K562 (cell line): ENCODE results near the gene MACROD2. TPM values are rescaled to one million over a fixed set of nuclear protein-coding genes. Genes with fewer than 3 reads are reported as not detected.

Source experiments
- ATAC-seq: fragments of 200-7000 bp; cut with Tn5 transposase; 3 replicates; pipeline ENCODE4 v1.9.1; 2020; ENCODE audit warnings: moderate library complexity
- BruUV-seq: library from RNA; stranded (reverse); fragments of 400-500 nt; replicated peaks from 2 replicates; lab custom pipeline; 2021; lab: Mats Ljungman, UMichigan
- CTCF ChIA-PET: fragments of 300-600 bp; formaldehyde crosslinking; extraction: SDS; loops from one replicate; lab custom pipeline; 2021; ENCODE audit warnings: low intra/inter-chr PET ratio; lab: Yijun Ruan, JAX
- POLR2A ChIA-PET: fragments of 300-600, 350-650 bp; sonication (Branson Sonifier 250); formaldehyde crosslinking; extraction: SDS; loops from one replicate; lab custom pipeline; 2021; ENCODE audit warnings: antibody characterized with exemption, inconsistent platforms; lab: Yijun Ruan, JAX
- DNase-seq, 4 experiments: peaks; one replicate each; pipeline versions ENCODE4 v3.0.0 to v3.0.0-alpha.2; 2011 to 2018; ENCODE audit warnings: low spot score in 3 of 4, mixed read lengths in 3 of 4; ENCODE audit errors: extremely low read depth in 1 of 4
- FAIRE-seq: peaks from 2 replicates; lab custom pipeline; 2011; peaks lifted over from hg19 to GRCh38; lab: Jason Lieb, UNC
- H2AFZ ChIP-seq: 2 replicates; pipeline ENCODE4 v1.6.0; 2011; ENCODE audit warnings: low read depth, low read length, control low read depth, inconsistent platforms
- H3K27ac ChIP-seq: fragments of 200-600 bp; 3 replicates; pipeline ENCODE4 v1.8.0; 2011; ENCODE audit warnings: low read depth, mild to moderate bottlenecking, control low read depth, inconsistent platforms, low read length, moderate library complexity, mixed read lengths; ENCODE audit errors: extremely low read depth
- H3K27me3 ChIP-seq, 2 experiments: fragments of 300-600 bp in 1 of 2; 2 replicates in 1 of 2; 3 replicates in 1 of 2; pipeline versions ENCODE4 v1.6.0 to v1.8.0; 2011; ENCODE audit warnings: inconsistent platforms in 2 of 2, low read length in 2 of 2, mild to moderate bottlenecking in 1 of 2, mixed read lengths in 1 of 2, moderate library complexity in 1 of 2; ENCODE audit not compliant: control insufficient read depth in 2 of 2, insufficient read depth in 2 of 2
- H3K36me3 ChIP-seq: fragments of 300-600 bp; 3 replicates; pipeline ENCODE4 v1.8.0; 2011; ENCODE audit warnings: mild to moderate bottlenecking, low read length, inconsistent platforms; ENCODE audit not compliant: control insufficient read depth, insufficient read depth
- H3K4me1 ChIP-seq, 2 experiments: fragments of 200-600 bp in 1 of 2; replicated peaks in 1 of 2; 2 replicates in 1 of 2; 3 replicates in 1 of 2; pipeline versions ENCODE4 v1.5.1 to v1.8.0; 2011; ENCODE audit warnings: inconsistent platforms in 2 of 2, low read length in 2 of 2, mild to moderate bottlenecking in 1 of 2, mixed read lengths in 1 of 2, moderate library complexity in 1 of 2; ENCODE audit not compliant: control insufficient read depth in 2 of 2, insufficient read depth in 2 of 2
- H3K4me2 ChIP-seq: 2 replicates; pipeline ENCODE4 v1.6.1; 2011; ENCODE audit warnings: low read length, control low read depth, inconsistent platforms, mixed read lengths; ENCODE audit not compliant: insufficient read depth
- H3K4me3 ChIP-seq: fragments of 200-600 bp; sonication (generic), shearing (Covaris generic); 2 replicates; pipeline ENCODE4 v1.5.1; 2016; ENCODE audit warnings: control low read depth, inconsistent platforms
- H3K79me2 ChIP-seq: fragments of 200-600 bp; 3 replicates; pipeline ENCODE4 v1.8.0; 2011; ENCODE audit warnings: low read length, inconsistent platforms; ENCODE audit not compliant: control insufficient read depth, insufficient read depth
- H3K9ac ChIP-seq, 2 experiments: 2 replicates each; pipeline versions ENCODE4 v1.6.0 to v1.6.1; 2011; ENCODE audit warnings: low read depth in 2 of 2, low read length in 2 of 2, control low read depth in 1 of 2, inconsistent platforms in 1 of 2, mild to moderate bottlenecking in 1 of 2, mixed read lengths in 1 of 2; ENCODE audit not compliant: insufficient read depth in 1 of 2
- H3K9me1 ChIP-seq: one replicate; pipeline ENCODE4 v1.6.0; 2011; ENCODE audit warnings: inconsistent platforms, mild to moderate bottlenecking, low read length, moderate library complexity; ENCODE audit not compliant: control insufficient read depth, insufficient read depth
- H3K9me3 ChIP-seq: replicated peaks from 2 replicates; pipeline ENCODE4 v1.5.1; 2011; ENCODE audit warnings: low read depth, low read length, inconsistent platforms; ENCODE audit not compliant: control insufficient read depth, insufficient read depth
- H4K20me1 ChIP-seq: replicated peaks from 2 replicates; pipeline ENCODE4 v1.6.1; 2011; ENCODE audit warnings: low read length, inconsistent platforms, mixed read lengths; ENCODE audit not compliant: control insufficient read depth, insufficient read depth
- NKRF ChIP-seq: fragments of 450-650 bp; IDR thresholded peaks from 2 replicates; pipeline ENCODE4 v1.6.1; 2016; ENCODE audit warnings: borderline replicate concordance
- SMARCE1 ChIP-seq: fragments of 450-650 bp; IDR thresholded peaks from 2 replicates; pipeline ENCODE4 v1.7.1; 2016; ENCODE audit warnings: mild to moderate bottlenecking
- ZNF395 ChIP-seq: fragments of 200-800 bp; sonication (Bioruptor generic); IDR thresholded peaks from 2 replicates; pipeline ENCODE4 v1.6.1; 2017; ENCODE audit warnings: missing genetic modification characterization, missing compliant biosample characterization
- WGBS: fragments of 100-300 bp; shearing (Covaris generic); methylation state at CpG from one replicate; pipeline ENCODE4 v1.1.6; 2016; ENCODE audit warnings: low coverage, mixed read lengths; ENCODE audit not compliant: insufficient coverage; ENCODE audit errors: missing lambda C conversion rate; 5-methylcytosine and 5-hydroxymethylcytosine counted together
- in situ Hi-C: fragments of 300-500 bp; cut with MboI; formaldehyde crosslinking; loops from 4 replicates; pipeline ENCODE4 v1.15.0; 2018; ENCODE audit warnings: inconsistent platforms, mixed read lengths
- intact Hi-C: fragments of 100-400 bp; cut with micrococcal nuclease; formaldehyde crosslinking; loops from 2 replicates; pipeline ENCODE4 v1.14.2; 2022
- polyA plus RNA-seq, 8 experiments: library from polyadenylated mRNA; depleted of rRNA in 4 of 8; stranded (reverse) in 5 of 8; unstranded in 3 of 8; fragments of >200 nt; fragmentation: Nextera tagmentation in 2 of 8; fragmentation: Illumina TruSeq in 1 of 8; extraction: Ambion mirVana in 2 of 8; extraction: Trizol in 1 of 8; gene quantifications; 2 replicates each; pipeline versions ENCODE4 v1.2.1 to v1.2.3, GENCODE V29; 2011 to 2014; ENCODE audit warnings: inconsistent platforms in 1 of 8, missing spikeins in 1 of 8
- total RNA-seq, 7 experiments: library from RNA; depleted of rRNA in 6 of 7; stranded (reverse); fragments of >200 nt in 6 of 7; fragmentation: Illumina TruSeq in 2 of 7; extraction: Trizol in 2 of 7; gene quantifications; 2 replicates each; pipeline versions ENCODE4 v1.2.1 to v1.2.3, GENCODE V29; 2011 to 2021; ENCODE audit warnings: low replicate concordance in 1 of 7

Gene MACROD2
- total and polyA plus RNA-seq, 9 of the 15 experiments (the other 6 are each of a cell fraction or from before 2014, with no cell fraction given), result not detected

- no peaks in the 10 kb centered on the region for H3K9me3 ChIP-seq
- no peaks in the 10 kb centered on the region for H3K27me3 ChIP-seq
- H2AFZ ChIP-seq, result no peak overlapping the region
- in situ Hi-C loops, result no loop called here
- no TSS peak for BruUV-seq
- H3K9me1 ChIP-seq, result no peaks in the 10 kb centered on the region
- no peaks in the 10 kb centered on the region for H3K4me1 ChIP-seq
- ChIA-PET CTCF (no interaction called here), POLR2A (no interaction called here)
- no peak for ATAC-seq
- H3K27ac ChIP-seq, result no peak overlapping the region
- intact Hi-C loops, result no loop called here
- no peaks in the 10 kb centered on the region for H3K79me2 ChIP-seq
- H3K4me3 ChIP-seq, result no peak overlapping the region
- 0% methylated on average over 2 of the region's 2 CpGs for WGBS
- no peak overlapping the region for H3K9ac ChIP-seq
- no peaks in the 10 kb centered on the region for H4K20me1 ChIP-seq
- no peak overlapping the region for H3K4me2 ChIP-seq
- no peak for FAIRE-seq
- DNase-seq, result no peak
- no peaks in the 10 kb centered on the region for H3K36me3 ChIP-seq
- TF ChIP-seq NKRF (no peak), SMARCE1 (no peak), ZNF395 (no peak)
These were observed 35.2 kb upstream of the MACROD2 start for GRCh38 chr20:13960119-13960518.
